Parathyroid adenoma (tissue), 2 donors: ENCODE results near the gene CD2AP.
A peak's percentile ranks its signal among the peaks of the same experiment; 100 is the strongest.
"Not testable (repeated sequence)": the region's sequence is repeated elsewhere in the genome, so short reads cannot be mapped to it uniquely, and the experiment has no call there.

Experiments used
- H2AFZ ChIP-seq: fragments of 300-600 bp; sonication (generic); one replicate; pipeline ENCODE4 v1.7.0; 2017; ENCODE audit warnings: antibody characterized with exemption, mild to moderate bottlenecking
- H3K27ac ChIP-seq: fragments of 300-600 bp; sonication (generic); one replicate; pipeline ENCODE4 v1.7.0; 2017
- H3K27me3 ChIP-seq: fragments of 300-600 bp; sonication (generic); one replicate; pipeline ENCODE4 v1.7.0; 2017; ENCODE audit warnings: low read length; ENCODE audit not compliant: control insufficient read depth, insufficient read depth
- H3K36me3 ChIP-seq: fragments of 300-600 bp; sonication (generic); one replicate; pipeline ENCODE4 v1.7.0; 2017; ENCODE audit warnings: low read length; ENCODE audit not compliant: control insufficient read depth, insufficient read depth
- H3K4me1 ChIP-seq: fragments of 300-600 bp; sonication (generic); one replicate; pipeline ENCODE4 v1.7.0; 2017; ENCODE audit warnings: control low read depth
- H3K4me2 ChIP-seq: fragments of 300-600 bp; sonication (generic); one replicate; pipeline ENCODE4 v1.7.0; 2017; ENCODE audit warnings: low read length
- H3K4me3 ChIP-seq: fragments of 300-600 bp; sonication (generic); one replicate; pipeline ENCODE4 v1.7.0; 2017; ENCODE audit warnings: low read depth, low read length
- H3K79me2 ChIP-seq: fragments of 300-600 bp; sonication (generic); one replicate; pipeline ENCODE4 v1.7.0; 2017; ENCODE audit warnings: control low read depth
- H3K9ac ChIP-seq: fragments of 300-600 bp; sonication (generic); one replicate; pipeline ENCODE4 v1.7.0; 2017; ENCODE audit warnings: mild to moderate bottlenecking
- H3K9me3 ChIP-seq: fragments of 300-600 bp; sonication (generic); one replicate; pipeline ENCODE4 v1.7.0; 2017; ENCODE audit warnings: low read length; ENCODE audit not compliant: control insufficient read depth
- CTCF ChIP-seq: fragments of 300-600 bp; sonication (generic); IDR thresholded peaks from one replicate; pipeline ENCODE4 v1.7.0; 2017; ENCODE audit warnings: antibody characterized with exemption, mild to moderate bottlenecking
- donor health status: primary hyperparathyroidism.

Gene CD2AP

GRCh38 chr6:47479874-47480273 lies 2.3 kb downstream of the CD2AP start:
- Histone ChIP-seq H3K9me3 (no peaks in the 10 kb centered on the region), H3K27me3 (no peaks in the 10 kb centered on the region), H3K79me2 (peaks cover 15% of the 10 kb centered on the region), H3K4me3 (peak overlapping the region; percentile 99), H3K27ac (no peak overlapping the region), H3K36me3 (no peaks in the 10 kb centered on the region), H3K4me1 (peaks cover 6% of the 10 kb centered on the region), H3K4me2 (peak overlapping the region; percentile 24), H2AFZ (no peak overlapping the region), H3K9ac (no peak overlapping the region)
- TF ChIP-seq CTCF: no peak

- H2AFZ ChIP-seq, H3K36me3 ChIP-seq, H3K4me3 ChIP-seq, H3K9me3 ChIP-seq, H3K27ac ChIP-seq, H3K27me3 ChIP-seq, H3K4me1 ChIP-seq, H3K4me2 ChIP-seq, H3K9ac ChIP-seq: not testable (repeated sequence)
- peaks cover 19% of the 10 kb centered on the region for H3K79me2 ChIP-seq
Observed at GRCh38 chr6:47481213-47481612, 3.6 kb downstream of the CD2AP start.

GRCh38 chr6:47481806-47482205 lies 4.2 kb downstream of the CD2AP start:
- Histone ChIP-seq H3K4me1 (peaks cover 6% of the 10 kb centered on the region), H2AFZ (no peak overlapping the region), H3K4me2 (no peak overlapping the region), H3K27ac (no peak overlapping the region), H3K9me3 (no peaks in the 10 kb centered on the region), H3K36me3 (no peaks in the 10 kb centered on the region), H3K4me3 (no peak overlapping the region), H3K27me3 (no peaks in the 10 kb centered on the region), H3K79me2 (peaks cover 19% of the 10 kb centered on the region), H3K9ac (no peak overlapping the region)
- TF ChIP-seq CTCF: no peak

- TF ChIP-seq CTCF: no peak
- Histone ChIP-seq H3K79me2 (peaks cover 19% of the 10 kb centered on the region), H3K36me3 (no peaks in the 10 kb centered on the region), H3K4me2 (no peak overlapping the region), H3K9me3 (no peaks in the 10 kb centered on the region), H3K4me1 (peaks cover 6% of the 10 kb centered on the region), H3K27me3 (no peaks in the 10 kb centered on the region), H3K27ac (no peak overlapping the region), H3K4me3 (no peak overlapping the region), H2AFZ (no peak overlapping the region), H3K9ac (no peak overlapping the region)
Observed at GRCh38 chr6:47483516-47483852, 5.9 kb downstream of the CD2AP start.

GRCh38 chr6:47483853-47484546 lies 6.4 kb downstream of the CD2AP start:
- Histone ChIP-seq H3K9me3 (no peaks in the 10 kb centered on the region), H3K4me2 (peak overlapping the region; percentile 16), H3K79me2 (peaks cover 15% of the 10 kb centered on the region), H3K27me3 (no peaks in the 10 kb centered on the region), H2AFZ (no peak overlapping the region), H3K27ac (no peak overlapping the region), H3K4me1 (peaks cover 6% of the 10 kb centered on the region), H3K4me3 (peak overlapping the region; percentile 2), H3K9ac (no peak overlapping the region), H3K36me3 (no peaks in the 10 kb centered on the region)
- no peak for TF ChIP-seq CTCF
